ENCODE measurements around the gene MLXIP. TPM values are rescaled to one million over a fixed set of nuclear protein-coding genes. Genes with fewer than 3 reads are reported as not detected.
A peak's percentile ranks its signal among the peaks of the same experiment; 100 is the strongest.

The MLXIP gene
- total RNA-seq, 1 donor from 2014 or later = 13.2 TPM

DNA sequence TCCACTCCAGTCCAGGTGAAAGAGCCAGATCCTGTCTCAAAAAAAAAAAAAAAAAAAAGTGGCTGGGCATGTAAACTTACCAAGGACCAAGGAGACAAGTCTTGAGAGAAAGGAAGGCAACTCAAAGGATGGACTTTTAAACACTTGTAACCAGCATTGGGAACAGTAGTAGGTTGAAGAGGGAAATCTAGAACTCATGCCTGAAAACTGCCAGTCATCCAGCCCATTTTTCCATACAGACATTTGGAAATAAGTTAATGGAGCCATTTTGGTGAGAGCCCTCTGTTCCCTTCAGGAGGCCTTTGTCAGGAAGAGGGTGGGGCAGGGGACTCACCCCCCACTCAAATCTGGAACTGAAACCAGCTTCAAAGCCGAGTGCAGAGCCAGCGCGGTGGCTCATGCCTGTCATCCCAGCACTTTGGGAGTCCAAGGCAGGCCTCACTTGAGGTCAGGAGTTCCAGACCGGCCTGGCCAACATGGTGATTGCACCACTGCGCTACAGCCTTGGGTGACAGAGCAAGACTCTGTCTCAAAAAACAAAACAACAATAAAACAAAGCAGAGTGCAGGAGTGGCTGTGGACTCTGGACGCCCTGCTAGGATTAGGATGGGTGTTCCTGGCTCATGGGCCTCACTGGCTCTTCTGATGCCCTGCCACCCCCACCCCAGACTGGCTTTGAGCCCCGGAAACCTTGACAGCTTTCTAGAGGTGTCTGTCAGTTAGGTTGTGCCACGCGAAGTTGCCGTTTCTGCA lies 1.6 kb upstream of the MLXIP start:
- DNase-seq (ENCODE audit: low spot score) = no peak

DNA sequence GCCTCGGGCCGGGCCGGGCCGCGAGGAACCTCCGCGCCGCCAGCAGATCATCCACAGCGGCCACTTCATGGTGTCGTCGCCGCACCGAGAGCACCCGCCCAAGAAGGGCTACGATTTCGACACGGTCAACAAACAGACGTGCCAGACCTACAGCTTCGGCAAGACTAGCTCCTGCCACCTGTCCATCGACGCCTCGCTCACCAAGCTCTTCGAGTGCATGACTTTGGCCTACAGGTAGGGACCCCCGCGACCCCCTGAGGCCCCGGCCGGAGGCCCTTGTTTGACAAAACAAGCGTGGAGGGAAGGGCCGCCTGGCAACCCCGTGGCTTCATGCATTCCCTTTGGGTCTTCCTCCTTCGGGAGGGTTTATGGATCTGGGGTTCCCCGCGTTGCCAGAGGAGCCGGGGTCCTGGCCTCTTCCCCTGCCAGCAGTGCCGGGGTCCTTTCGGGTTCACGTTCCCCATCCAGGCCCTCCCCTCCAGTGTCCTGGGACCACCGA lies 526 bp downstream of the MLXIP start:
- no peak for DNase-seq (ENCODE audit: low spot score)

DNA sequence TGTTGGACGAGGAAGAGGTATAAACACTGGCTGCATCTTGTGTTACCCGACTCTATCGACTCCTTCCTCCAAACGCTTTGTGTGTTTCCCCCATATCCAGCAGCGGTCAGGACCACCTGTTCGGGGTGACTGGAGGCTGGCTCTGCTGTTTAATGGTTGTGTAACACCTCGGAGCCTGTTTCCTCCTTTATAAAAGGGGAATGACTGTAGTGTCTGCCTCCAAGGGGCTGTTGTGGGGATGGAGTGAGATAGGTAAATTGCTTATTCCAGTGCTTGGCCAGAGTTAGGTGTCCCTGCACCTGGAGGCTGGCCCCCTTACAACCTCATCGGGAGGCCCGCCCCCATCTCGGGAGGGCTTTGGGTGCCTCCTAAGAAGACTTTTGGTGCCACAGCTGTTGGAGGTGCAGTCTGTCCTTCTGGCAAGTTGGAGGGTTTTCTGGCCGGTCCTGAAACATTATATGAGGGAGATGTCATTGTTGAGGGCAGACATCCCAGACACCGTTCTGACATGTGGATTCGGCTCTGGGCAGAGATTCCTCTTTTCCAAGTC lies 1.1 kb downstream of the MLXIP start:
- DNase-seq (ENCODE audit: low spot score) = no peak

DNA sequence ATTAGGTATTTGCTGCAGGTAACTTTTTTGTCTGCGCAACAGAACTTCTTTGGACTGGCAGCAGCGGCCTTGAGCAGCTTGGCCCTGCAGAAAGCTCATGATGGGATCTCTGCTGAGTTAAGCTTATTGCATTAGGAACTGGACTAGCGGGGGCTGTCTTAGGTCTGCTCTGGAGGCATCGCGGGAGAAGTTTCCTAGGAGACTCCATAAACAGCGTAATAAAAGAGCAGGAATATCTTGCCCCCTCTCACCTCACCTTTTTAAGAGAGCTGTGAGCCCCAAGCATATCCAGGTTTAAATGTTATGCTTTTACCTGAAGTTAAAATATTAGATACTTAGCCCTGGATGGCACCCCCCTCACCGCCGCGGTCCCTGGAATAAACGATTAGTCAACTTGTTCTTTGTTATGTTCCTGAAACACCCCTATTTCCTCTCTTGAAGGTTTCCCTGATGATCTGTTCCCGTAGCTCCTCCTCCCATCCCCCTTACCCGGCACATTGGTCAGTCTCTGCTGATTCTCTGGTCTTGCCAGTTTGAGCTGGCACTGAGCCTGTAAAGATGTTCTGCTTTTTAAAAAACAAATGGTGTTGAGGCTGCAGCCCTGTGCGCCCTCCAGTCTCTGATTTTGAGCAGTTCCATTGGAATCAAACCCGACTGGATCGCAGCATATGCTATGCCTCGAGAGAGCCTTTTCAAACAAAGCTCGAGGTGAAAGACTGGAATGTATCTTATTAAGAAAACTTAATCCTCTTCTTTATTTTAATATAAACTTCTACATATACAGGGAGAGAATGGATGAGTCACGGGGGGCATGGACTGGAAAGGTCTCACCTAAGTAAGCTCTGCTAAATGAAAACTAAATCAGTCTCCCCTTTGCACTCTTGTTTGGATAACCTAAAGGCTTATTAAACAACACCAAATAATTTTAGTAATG lies 1.9 kb downstream of the MLXIP start:
- DNase-seq (ENCODE audit: low spot score) = peak; percentile 79

DNA sequence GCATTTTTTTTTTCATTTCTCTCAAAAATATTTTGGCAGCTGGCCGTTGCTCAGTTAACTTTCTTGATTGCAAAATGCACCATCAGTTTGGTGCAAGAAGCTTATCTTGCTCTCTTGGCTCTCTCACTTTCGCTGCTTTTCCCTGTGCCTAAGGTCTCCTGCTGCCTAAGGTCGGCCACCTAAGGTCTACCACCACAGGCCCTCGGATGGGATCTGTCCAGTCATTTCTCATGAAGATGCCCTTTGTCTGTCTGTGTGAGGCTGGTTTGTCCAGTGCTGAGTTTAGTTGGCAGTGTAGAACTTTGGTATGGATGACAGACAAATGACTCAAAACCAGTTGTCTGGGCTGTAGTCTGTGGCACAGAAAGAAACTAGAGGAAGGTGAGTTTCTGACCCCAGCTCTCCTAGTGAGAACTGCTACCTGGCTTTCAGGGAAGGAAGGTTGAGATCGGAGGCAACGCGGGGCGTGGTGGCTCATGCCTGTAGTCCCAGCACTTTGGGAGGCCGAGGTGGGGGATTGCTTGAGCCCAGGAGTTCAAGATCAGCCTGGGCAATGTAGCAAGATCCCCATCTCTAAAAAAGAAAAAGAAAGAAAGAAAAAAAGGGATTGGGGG lies 2.6 kb downstream of the MLXIP start:
- no peak for DNase-seq (ENCODE audit: low spot score)

DNA sequence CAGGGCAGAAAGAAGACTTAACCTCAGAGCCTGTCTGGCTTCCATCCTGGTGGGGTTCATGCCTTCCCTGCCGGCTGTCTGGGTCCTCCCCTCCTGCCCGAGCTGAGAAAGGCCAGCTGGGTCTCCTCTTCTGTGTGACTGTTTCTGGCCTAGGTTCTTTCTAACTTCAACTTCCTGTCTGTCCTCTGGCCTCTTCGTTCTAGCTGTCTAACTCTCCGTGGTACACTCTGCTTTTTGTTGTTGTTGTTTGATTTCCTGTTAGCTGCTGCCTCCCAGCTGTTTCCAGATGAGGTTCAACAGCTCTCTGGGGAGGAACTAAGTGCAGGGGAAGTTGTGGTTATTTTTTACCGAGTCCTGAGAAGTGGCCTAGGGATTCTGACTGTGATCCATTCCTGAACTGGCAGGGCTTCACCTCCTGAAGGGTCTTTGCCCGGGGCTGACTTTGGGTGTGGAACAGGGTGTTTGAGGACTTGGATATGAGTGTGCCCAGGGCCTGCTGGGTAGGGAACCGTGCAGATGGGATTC lies 3.2 kb downstream of the MLXIP start:
- DNase-seq (ENCODE audit: low spot score) = peak; percentile 83

DNA sequence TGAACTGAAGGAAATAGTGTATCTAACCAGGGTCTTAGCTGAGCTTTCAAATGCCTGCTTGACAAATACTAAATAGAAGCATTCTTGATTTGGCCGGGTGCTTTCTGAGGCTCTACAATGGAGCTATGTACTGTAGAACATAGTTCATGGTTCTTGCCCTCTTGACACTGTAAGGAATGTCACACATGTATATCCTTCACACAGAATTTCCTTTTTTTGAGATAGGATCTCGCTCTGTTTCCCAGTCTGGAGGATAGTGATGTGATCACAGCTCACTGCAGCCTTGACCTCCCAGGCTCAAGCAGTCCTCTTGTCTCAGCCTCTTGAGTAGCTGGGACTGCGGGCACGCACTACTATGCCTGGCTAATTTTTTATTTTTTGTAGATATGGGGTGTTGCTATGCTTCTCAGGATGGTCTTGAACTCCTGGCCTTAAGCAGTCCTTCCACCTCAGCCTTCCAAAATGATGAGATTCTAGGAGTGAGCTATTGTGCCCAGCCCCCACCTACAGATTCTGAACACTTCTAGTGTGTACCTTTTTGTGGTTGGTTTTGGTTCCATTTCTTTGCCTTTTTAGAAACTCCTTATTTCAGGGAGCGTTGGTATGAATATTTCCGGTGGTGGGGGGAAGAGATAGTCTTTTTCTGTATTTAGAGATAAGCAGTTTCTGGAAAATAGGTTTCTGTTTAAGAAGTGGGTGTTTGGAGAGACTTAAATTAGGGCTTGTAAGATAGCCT lies 4.2 kb downstream of the MLXIP start:
- DNase-seq (ENCODE audit: low spot score) = peak; percentile 52

DNA sequence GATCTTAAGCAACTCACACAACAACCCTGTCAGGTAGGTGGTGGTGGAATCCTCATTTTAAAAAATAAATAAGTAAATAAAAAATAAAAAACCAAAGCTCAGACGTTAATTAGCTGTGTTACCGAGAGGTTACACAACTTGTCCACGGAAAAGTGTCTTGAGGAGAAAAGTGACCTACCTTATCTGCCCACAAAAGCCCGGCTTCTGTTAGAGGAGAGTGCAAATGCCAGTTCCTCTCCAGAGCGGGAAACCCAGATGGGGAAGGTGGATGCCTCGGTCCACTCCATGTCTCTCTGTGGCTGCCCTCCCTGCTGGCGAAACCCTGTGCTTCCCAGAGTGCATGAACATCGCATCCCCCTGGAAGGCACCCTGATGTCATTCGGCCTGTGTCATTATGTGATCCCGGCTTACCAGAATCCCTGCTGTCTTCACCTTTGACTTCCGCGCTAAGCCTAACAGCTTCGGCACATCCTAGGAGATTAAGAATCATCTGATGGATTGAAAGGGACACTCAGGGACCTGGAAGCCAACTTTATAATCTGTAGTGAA lies 6.4 kb downstream of the MLXIP start:
- no peak for DNase-seq (ENCODE audit: low spot score)

DNA sequence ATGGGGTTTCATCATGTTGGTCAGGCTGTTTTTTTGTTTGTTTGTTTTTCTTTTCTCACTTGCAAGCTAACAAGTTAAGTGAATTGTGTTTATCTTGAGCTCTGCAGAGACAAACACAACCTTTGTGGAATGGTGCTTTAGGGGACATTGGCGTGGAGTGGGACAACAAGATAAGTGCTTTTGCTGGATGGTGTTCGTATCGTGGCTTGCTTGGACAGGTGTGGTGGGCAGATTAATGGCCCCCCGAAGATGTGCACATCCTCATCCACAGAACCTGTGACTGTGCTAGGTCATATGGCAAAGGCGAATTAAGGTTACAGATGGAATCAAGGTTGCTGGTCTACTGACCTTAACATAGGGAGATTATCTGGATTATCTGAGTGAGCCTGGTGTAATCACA lies 7.0 kb downstream of the MLXIP start:
- DNase-seq (ENCODE audit: low spot score) = no peak

DNA sequence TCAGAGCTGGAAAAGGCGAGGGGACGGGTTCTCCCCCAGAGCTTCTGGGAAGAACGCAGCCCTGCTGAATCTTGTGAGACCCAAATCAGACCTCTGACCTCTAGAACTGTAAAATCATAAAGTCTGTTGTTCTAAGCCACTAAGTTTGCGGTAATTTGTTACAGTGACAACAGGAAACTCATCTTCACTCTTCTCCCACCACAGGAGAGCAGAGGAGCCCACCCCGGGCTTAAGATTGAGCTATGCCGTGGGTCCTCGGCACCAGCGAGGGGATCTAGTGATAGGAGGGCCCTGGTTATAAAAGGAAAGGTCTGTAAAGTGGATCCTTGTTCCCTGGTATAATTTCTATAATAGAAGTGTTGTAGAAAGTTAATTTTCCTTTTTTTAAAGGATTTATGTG lies 7.6 kb downstream of the MLXIP start:
- no peak for DNase-seq (ENCODE audit: low spot score)

DNA sequence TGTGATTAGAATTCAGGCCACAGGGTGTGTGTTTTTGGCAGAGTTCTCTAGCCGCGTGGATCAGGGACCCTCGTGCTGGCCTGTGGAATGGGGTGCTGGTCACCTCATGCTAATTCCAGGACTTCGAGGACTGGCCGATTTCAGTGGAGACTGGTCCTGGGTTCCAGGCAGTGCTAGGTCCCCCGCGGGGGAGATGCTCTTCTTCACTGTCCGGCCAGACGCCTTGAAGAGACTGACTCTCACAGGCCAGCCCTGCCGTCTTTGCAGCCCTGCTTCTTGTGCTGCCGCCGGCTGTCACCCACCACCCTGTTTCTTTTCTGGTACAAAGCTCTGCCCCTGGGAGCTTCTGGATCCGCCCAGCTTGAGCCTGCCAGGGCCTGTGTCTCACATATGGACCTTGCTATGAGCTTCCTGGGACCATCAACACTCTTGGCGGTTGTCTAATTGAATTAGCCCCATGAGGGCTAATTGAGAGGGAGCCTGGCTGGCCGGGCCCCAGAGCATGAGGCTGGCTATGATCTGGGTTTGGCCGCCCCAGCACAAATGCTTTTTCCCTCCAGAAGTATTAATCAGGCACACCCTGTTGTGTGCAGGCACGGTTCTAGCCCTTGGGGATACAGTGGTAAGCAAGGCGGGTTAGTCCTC lies 8.2 kb downstream of the MLXIP start:
- no peak for DNase-seq (ENCODE audit: low spot score)

DNA sequence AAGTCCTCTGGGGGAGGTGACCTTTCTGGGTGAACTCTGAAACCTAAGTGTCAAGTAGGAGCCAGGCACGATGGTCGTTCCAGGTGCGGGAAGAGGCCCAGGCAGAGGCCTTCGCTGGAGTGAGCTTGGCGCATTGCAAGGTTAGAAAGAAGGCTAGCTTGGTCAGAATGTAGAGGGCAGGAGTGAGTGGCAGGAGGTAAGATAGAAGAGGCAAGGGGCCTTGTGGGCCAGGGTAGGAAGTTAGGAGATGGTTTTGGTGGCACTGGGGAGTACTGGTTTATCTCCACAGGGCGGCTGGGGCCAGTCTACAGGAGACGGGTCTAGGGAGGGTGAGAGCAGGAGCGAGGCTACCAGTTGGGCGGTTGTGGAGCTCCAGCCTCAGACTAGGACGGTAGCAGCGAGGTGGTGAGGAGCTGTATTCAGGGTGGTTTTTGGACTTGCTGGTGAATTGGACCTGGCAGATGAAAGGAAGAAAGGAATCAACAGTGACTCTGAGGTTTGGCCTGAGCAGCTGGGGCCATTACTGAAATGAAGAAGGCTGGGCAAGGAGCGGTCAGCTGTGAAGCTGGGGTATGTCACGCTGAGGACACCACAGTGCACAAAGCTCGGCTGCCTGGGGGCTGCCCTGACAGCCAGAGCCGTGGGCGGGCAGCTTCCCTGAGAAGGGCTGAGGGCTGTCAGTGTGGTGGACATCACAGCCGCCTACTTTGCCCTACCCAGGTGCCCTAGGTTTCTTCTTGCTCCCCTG lies 9.0 kb downstream of the MLXIP start:
- DNase-seq (ENCODE audit: low spot score) = no peak

DNA sequence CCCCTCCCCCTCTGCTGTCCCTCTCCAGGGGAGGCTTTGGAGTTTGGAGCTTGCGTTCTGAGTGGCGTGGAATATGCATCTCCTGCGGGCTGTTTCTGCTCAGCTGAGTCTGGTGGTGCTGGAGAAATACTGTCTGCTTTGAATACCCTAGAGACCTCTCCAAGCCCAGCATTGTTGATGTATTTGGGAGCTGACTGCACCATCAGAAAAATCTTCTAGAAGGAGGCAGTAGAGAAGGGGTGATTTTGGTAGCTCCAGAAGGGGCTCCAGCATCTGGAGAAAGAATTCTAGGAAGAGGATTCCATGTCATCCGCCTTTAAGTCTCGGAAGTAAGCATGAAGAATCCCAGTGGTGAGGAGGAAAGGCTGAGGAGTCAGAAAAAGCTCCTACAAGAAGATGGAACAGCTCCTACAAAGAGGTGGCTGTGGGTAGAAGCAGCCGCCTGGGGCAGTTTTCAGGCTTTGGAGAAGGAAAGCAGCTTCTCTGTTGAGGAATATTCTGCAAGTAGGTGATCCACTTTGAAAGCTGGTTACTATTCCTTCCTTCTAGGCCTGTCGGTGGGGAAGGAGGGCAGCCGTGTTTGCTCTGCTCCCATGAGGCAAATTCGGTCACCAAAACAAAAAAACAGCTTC lies 9.7 kb downstream of the MLXIP start:
- DNase-seq (ENCODE audit: low spot score) = no peak

DNA sequence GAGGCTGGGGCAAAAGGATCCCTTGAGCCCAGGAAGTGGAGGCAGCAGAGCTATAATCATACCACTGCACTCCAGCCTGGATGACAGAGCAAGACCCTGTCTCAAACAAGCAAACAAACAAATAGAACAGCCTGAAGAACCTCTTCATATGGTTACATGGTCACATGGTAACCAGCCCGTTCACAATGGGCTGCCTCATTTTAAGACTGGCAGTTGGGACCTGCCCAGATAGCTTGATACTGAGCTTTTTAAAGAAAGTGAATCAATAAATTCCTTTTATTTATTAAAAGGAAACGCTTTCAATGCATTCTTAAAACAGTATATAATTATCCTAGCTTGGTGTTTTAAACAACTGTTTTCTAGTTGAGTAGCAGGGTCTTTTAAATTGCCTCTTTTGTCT lies 10.5 kb downstream of the MLXIP start:
- no peak for DNase-seq (ENCODE audit: low spot score)

DNA sequence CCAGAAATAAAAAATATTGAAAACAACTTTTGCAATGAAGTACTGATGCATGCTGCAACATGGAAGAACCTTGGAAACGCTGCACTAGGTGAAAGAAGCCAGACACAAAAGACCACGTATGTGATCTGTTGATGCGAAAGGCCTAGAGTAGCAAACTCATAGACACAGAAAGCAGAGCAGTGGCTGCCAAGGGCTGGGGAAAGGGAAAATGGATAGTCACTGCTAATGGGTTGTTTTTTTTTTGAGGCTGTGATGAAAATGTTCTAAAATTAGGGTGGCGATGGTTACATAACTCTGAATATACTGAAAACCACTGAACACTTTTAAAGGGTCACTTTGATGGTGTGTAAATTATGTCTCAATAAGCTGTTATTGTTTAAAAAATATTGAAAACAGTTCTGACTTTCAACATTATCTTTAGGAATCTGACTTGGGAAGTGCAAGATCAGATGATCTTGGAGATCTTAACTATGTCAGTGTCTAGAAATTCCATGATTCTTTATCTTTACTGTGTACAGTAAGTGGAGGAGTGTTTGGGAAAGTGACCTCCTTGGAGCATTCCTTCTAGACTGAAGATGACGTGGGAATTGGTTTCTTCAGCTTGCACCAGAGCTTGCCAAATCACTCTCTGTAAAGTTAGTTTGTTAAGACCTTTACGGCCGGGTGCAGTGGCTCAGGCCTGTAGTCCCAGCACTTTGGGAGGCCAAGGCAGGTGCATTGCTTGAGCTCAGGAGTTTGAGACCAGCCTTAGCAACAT lies 12.4 kb downstream of the MLXIP start:
- DNase-seq (ENCODE audit: low spot score) = no peak

DNA sequence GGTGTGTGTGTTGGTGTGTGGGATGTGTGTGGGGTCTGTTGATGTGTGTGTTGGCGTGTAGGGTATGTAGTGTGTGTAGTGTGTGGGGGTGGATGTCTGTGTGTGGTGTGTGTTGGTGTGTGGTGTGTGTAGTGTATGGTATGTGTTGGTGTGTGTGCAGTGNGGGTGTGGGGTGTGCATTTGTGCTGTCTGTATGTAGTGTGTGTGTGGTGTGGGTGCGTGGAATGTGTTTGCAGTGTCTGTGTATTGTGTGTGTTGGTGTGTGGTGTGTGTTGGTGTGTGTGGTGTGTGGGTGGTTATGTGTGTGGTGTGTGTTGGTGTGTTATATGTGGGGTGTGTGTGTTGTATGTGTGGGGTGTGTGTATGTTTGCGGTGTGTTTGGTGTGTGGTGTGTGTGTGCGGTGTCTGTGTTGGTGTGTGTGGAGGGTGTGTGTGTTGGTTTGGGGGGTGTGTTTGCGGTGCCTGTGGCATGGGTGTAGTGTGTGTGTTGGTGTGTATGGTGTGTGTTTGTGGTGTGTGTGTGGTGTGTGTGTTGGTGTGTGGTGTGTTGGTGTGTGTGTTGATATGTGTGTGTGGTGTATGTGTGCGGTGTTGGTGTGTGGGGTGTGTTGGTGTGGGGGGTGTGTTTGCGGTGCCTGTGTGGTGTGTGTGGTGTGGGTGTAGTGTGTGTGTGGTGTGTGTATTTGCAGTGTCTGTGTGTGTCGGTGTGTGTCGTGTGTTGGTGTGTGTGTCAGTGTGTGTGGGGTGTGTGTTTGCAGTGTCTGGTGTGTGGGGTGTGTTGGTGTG lies 14.7 kb downstream of the MLXIP start:
- DNase-seq (ENCODE audit: low spot score) = no peak

DNA sequence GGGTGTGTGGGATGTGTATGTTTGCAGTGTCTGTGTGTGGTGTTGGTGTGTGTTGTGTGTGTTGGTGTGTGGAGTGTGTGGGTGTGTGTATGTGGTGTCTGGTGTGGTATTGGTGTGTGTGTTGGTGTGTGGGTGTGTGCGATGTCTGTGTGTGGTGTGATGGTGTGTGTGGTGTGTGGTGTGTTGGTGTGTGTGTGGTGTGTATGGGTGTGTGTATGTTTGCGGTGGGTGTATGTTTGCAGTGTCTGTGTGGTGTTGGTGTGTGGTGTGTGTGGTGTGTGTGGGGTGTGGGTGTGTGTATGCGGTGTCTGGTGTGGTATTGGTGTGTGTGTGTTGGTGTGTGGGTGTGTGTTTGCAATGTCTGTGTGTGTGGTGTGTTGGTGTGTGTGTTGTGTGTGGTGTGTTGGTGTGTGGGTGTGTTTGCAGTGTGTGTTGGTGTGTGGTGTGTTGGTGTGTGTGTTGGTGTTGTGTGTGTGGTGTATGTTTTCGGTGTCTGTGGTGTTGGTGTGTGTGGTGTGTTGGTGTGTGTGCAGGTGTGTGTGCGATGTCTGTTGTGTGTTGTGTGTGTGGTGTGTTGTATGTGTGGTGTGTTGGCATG lies 15.7 kb downstream of the MLXIP start:
- DNase-seq (ENCODE audit: low spot score) = no peak
